K562 (cell line): Measurements from ENCODE around the gene GLP1R.

Experiments used
- CHD4 ChIP-seq: fragments of 200-600 bp; sonication (generic); IDR thresholded peaks from 3 replicates; pipeline ENCODE4 v1.6.1; 2012; ENCODE audit warnings: low read depth, mild to moderate bottlenecking, mixed read lengths, low read length, inconsistent platforms; ENCODE audit not compliant: insufficient read depth, insufficient replicate concordance, poor library complexity, severe bottlenecking
- NR2C2 ChIP-seq, 2 experiments: fragments of 200-800 bp in 1 of 2; sonication (Bioruptor generic) in 1 of 2; sonication (generic) in 1 of 2; formaldehyde crosslinking in 1 of 2; IDR thresholded peaks; 2 replicates each; pipeline versions ENCODE4 v1.6.1 to v1.8.0; 2016 to 2022; ENCODE audit warnings: mild to moderate bottlenecking in 1 of 2, missing compliant biosample characterization in 1 of 2, missing genetic modification characterization in 1 of 2, missing genetic modification reagents in 1 of 2
- RFX5 ChIP-seq: IDR thresholded peaks from 2 replicates; pipeline ENCODE4 v1.6.1; 2011; ENCODE audit warnings: low read depth, mild to moderate bottlenecking, improper control_type of control experiment, low read length
- ZBTB7A ChIP-seq: IDR thresholded peaks from 2 replicates; pipeline ENCODE4 v1.6.1; 2011; ENCODE audit warnings: low read depth, mild to moderate bottlenecking, low read length, moderate library complexity, borderline replicate concordance; ENCODE audit not compliant: control insufficient read depth
- ZNF407 ChIP-seq: fragments of 450-650 bp; IDR thresholded peaks from 2 replicates; pipeline ENCODE4 v1.6.1; 2016; ENCODE audit warnings: low read depth
- ZNF589 ChIP-seq: fragments of 200-800 bp; sonication (Bioruptor generic); IDR thresholded peaks from 2 replicates; pipeline ENCODE4 v1.6.1; 2016; ENCODE audit warnings: low read depth, missing genetic modification characterization, missing compliant biosample characterization
- TF ChIP-seq, protein P1 (sequence below), 2 experiments: IDR thresholded peaks; 2 replicates each; pipeline ENCODE4 v1.6.1; 2012; ENCODE audit warnings: improper control_type of control experiment in 2 of 2, low read depth in 2 of 2, low read length in 2 of 2, borderline replicate concordance in 1 of 2
- TF ChIP-seq, protein P2 (sequence below), 3 experiments: IDR thresholded peaks in 2 of 3; conservative IDR thresholded peaks in 1 of 3; 2 replicates each; pipeline ENCODE4 v1.5.1; 2011 to 2012; ENCODE audit warnings: low read length in 3 of 3, mild to moderate bottlenecking in 3 of 3, control low read depth in 2 of 3, improper control_type of control experiment in 1 of 3, inconsistent platforms in 1 of 3, low read depth in 1 of 3, mixed read lengths in 1 of 3, moderate library complexity in 1 of 3; ENCODE audit not compliant: insufficient read depth in 2 of 3

DNA sequence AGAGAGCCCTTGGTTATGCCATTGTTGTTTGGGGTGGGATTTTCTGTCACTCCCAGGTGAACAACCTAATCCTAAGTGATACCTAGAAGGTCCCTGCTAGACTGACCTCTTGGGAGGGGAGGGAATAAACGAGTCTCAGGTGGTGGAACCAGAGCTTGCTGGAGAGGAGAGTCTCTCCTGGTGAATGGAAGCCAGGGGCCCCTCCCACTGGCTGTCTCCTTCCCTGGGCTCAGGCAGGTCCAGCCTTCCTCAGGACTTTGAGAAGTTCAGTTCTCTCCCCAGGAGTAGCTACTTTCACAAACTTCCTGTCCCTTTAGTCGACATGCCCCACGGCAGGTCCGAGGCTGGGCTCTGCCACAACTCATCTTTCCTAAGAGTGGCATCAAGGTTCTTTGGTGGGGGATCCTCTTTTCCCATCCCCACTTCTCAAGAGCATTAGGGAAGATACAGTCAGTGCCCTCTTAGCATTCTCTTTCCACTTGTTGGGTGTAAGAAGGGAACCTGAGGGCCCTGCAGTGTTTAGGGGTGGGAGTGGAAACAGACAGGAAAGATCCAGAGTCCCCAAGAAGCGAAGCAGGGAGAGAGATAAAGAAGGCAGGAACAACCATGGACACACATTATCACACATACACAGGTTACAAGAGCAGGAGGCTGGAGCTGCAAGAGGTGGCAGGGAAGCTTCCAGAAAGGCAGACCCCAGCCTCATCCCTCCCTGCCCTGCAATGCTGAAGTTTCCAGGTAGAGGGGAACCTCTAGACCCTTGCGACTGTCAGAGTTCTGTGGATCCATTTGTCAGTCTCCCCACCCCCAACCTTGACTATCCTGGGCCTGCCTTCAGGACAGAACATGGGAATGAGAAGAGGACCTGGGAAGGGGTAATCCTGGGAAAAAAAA, 900 bp upstream of the GLP1R start:
- TF ChIP-seq ZBTB7A (no peak), RFX5 (no peak), NR2C2 (CRISPR knock-in tag; IDR thresholded peaks at IDR 0.05) (no peak), NR2C2 (tag; IDR thresholded peaks at IDR 0.05) (no peak), ZNF407 (no peak), ZNF589 (CRISPR knock-in tag) (no peak), CHD4 (no peak)
- TF ChIP-seq, protein P1, sequence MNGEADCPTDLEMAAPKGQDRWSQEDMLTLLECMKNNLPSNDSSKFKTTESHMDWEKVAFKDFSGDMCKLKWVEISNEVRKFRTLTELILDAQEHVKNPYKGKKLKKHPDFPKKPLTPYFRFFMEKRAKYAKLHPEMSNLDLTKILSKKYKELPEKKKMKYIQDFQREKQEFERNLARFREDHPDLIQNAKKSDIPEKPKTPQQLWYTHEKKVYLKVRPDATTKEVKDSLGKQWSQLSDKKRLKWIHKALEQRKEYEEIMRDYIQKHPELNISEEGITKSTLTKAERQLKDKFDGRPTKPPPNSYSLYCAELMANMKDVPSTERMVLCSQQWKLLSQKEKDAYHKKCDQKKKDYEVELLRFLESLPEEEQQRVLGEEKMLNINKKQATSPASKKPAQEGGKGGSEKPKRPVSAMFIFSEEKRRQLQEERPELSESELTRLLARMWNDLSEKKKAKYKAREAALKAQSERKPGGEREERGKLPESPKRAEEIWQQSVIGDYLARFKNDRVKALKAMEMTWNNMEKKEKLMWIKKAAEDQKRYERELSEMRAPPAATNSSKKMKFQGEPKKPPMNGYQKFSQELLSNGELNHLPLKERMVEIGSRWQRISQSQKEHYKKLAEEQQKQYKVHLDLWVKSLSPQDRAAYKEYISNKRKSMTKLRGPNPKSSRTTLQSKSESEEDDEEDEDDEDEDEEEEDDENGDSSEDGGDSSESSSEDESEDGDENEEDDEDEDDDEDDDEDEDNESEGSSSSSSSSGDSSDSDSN (IDR thresholded peaks at IDR 0.05; ENCODE audit: borderline replicate concordance in 1 of 2, low read depth in 2 of 2, low read length in 2 of 2) = no peak
- TF ChIP-seq, protein P2, sequence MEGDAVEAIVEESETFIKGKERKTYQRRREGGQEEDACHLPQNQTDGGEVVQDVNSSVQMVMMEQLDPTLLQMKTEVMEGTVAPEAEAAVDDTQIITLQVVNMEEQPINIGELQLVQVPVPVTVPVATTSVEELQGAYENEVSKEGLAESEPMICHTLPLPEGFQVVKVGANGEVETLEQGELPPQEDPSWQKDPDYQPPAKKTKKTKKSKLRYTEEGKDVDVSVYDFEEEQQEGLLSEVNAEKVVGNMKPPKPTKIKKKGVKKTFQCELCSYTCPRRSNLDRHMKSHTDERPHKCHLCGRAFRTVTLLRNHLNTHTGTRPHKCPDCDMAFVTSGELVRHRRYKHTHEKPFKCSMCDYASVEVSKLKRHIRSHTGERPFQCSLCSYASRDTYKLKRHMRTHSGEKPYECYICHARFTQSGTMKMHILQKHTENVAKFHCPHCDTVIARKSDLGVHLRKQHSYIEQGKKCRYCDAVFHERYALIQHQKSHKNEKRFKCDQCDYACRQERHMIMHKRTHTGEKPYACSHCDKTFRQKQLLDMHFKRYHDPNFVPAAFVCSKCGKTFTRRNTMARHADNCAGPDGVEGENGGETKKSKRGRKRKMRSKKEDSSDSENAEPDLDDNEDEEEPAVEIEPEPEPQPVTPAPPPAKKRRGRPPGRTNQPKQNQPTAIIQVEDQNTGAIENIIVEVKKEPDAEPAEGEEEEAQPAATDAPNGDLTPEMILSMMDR (IDR thresholded peaks at IDR 0.05 in 2 of 3, conservative IDR thresholded peaks at IDR 0.05 in 1 of 3; ENCODE audit: insufficient read depth in 2 of 3, low read depth in 1 of 3, low read length in 3 of 3) = no peak
